DND-41 (cell line): ENCODE measurements around the gene LRGUK.

ENCODE experiments used
- ATAC-seq: fragments of 200-7000 bp; cut with Tn5 transposase; 3 replicates; pipeline ENCODE4 v1.9.1; 2021; ENCODE audit warnings: low read depth; ENCODE audit not compliant: insufficient read depth
- DNase-seq: peaks from one replicate; pipeline ENCODE4 v3.0.0-alpha.2; 2020
- H2AFZ ChIP-seq: 2 replicates; pipeline ENCODE4 v1.6.0; 2012; ENCODE audit warnings: low read depth, low read length
- H3K27ac ChIP-seq: 2 replicates; pipeline ENCODE4 v1.5.1; 2012; ENCODE audit warnings: low read length, inconsistent platforms
- H3K27me3 ChIP-seq: fragments of 200-600 bp; sonication (generic); 2 replicates; pipeline ENCODE4 v1.6.0; 2012; ENCODE audit warnings: low read length, mild to moderate bottlenecking, inconsistent platforms; ENCODE audit not compliant: insufficient read depth, poor library complexity
- H3K36me3 ChIP-seq: 2 replicates; pipeline ENCODE4 v1.5.1; 2012; ENCODE audit warnings: low read length, inconsistent platforms; ENCODE audit not compliant: insufficient read depth
- H3K4me1 ChIP-seq: 2 replicates; pipeline ENCODE4 v1.5.1; 2012; ENCODE audit warnings: mild to moderate bottlenecking, low read length; ENCODE audit not compliant: insufficient read depth
- H3K4me2 ChIP-seq: 2 replicates; pipeline ENCODE4 v1.6.0; 2012; ENCODE audit warnings: mild to moderate bottlenecking, moderate library complexity, low read length, inconsistent platforms; ENCODE audit not compliant: insufficient read depth
- H3K4me3 ChIP-seq, 2 experiments: fragments of 200-600 bp in 1 of 2; shearing (Covaris generic) in 1 of 2; 2 replicates each; pipeline ENCODE4 v1.5.1; 2012 to 2016; ENCODE audit warnings: inconsistent platforms in 2 of 2, low read length in 2 of 2, mild to moderate bottlenecking in 2 of 2, low read depth in 1 of 2, moderate library complexity in 1 of 2
- H3K79me2 ChIP-seq: 2 replicates; pipeline ENCODE4 v1.6.0; 2012; ENCODE audit warnings: low read length, inconsistent platforms; ENCODE audit not compliant: insufficient read depth
- H3K9ac ChIP-seq: 2 replicates; pipeline ENCODE4 v1.6.0; 2012; ENCODE audit warnings: low read depth, mild to moderate bottlenecking, inconsistent platforms, low read length, moderate library complexity
- H3K9me3 ChIP-seq: 2 replicates; pipeline ENCODE4 v1.5.1; 2012; ENCODE audit warnings: low read length, moderate library complexity, mild to moderate bottlenecking, inconsistent platforms; ENCODE audit not compliant: insufficient read depth, severe bottlenecking
- H4K20me1 ChIP-seq: 2 replicates; pipeline ENCODE4 v1.6.0; 2012; ENCODE audit warnings: low read length; ENCODE audit not compliant: insufficient read depth
- EZH2 ChIP-seq: IDR thresholded peaks from 3 replicates; pipeline ENCODE4 v1.6.1; 2012; ENCODE audit warnings: borderline replicate concordance, low read depth, mild to moderate bottlenecking, moderate library complexity, low read length, inconsistent platforms; ENCODE audit not compliant: severe bottlenecking
- TF ChIP-seq, protein P1 (sequence below): IDR thresholded peaks from 2 replicates; pipeline ENCODE4 v1.5.1; 2012; ENCODE audit warnings: borderline replicate concordance, low read length, moderate library complexity, mild to moderate bottlenecking; ENCODE audit not compliant: poor library complexity, severe bottlenecking; ENCODE audit errors: extremely low read depth

Gene LRGUK

DNA sequence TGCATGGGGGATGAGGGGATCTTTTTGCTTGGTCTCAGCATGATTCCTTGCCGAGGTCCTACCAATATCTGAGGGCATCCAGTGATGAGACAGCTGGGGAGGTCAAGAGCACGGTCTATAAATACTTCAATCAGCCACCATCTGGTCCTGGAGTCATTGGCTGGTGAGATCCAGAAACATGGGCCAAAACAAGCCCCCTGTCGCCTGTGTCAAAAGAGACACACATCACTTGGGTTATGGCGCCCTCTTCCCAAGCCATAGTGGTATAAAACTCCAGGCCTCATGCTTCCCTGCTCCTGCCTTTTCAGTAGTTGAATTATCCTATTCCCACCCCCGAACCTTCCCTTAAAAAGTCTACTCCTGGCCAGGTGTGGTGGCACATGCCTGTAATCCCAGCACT lies 128.7 kb downstream of the LRGUK start:
- no peak overlapping the region for H3K4me2 ChIP-seq
- ATAC-seq: no peak
- H3K9ac ChIP-seq: no peak overlapping the region
- no peaks in the 10 kb centered on the region for H3K36me3 ChIP-seq
- no peaks in the 10 kb centered on the region for H3K79me2 ChIP-seq
- H3K27me3 ChIP-seq: no peaks in the 10 kb centered on the region
- H3K27ac ChIP-seq: no peak overlapping the region
- H4K20me1 ChIP-seq: no peaks in the 10 kb centered on the region
- no peak overlapping the region for H3K4me3 ChIP-seq
- no peaks in the 10 kb centered on the region for H3K9me3 ChIP-seq
- no peak overlapping the region for H2AFZ ChIP-seq
- TF ChIP-seq, protein P1, sequence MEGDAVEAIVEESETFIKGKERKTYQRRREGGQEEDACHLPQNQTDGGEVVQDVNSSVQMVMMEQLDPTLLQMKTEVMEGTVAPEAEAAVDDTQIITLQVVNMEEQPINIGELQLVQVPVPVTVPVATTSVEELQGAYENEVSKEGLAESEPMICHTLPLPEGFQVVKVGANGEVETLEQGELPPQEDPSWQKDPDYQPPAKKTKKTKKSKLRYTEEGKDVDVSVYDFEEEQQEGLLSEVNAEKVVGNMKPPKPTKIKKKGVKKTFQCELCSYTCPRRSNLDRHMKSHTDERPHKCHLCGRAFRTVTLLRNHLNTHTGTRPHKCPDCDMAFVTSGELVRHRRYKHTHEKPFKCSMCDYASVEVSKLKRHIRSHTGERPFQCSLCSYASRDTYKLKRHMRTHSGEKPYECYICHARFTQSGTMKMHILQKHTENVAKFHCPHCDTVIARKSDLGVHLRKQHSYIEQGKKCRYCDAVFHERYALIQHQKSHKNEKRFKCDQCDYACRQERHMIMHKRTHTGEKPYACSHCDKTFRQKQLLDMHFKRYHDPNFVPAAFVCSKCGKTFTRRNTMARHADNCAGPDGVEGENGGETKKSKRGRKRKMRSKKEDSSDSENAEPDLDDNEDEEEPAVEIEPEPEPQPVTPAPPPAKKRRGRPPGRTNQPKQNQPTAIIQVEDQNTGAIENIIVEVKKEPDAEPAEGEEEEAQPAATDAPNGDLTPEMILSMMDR: no peak
- TF ChIP-seq EZH2: no peak
- no peaks in the 10 kb centered on the region for H3K4me1 ChIP-seq
- no peak for DNase-seq

DNA sequence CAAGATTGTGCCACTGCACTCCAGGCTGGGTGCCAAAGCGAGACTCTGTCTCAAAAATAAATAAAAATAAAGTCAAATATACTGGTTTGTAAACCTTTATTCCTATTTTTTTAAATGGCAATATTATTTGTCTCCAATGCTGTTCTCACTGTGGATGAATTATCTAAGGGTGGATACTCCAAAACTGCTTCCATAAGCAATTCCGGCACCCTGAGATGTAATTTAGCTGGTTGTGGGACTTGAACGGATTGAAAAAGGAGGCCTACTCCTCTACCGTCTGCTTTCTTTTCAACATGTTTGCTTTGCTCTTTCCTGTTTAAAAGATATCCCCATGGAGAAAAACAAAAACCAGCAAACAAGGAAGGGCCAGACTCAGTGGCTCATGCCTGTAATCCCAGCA lies 135.2 kb downstream of the LRGUK start:
- Histone ChIP-seq H3K9ac (no peak overlapping the region), H3K36me3 (no peaks in the 10 kb centered on the region), H3K27ac (no peak overlapping the region), H3K9me3 (no peaks in the 10 kb centered on the region), H3K4me1 (no peaks in the 10 kb centered on the region), H3K4me3 (no peak overlapping the region), H3K27me3 (no peaks in the 10 kb centered on the region), H2AFZ (no peak overlapping the region), H3K79me2 (no peaks in the 10 kb centered on the region), H3K4me2 (no peak overlapping the region), H4K20me1 (no peaks in the 10 kb centered on the region)
- no peak for DNase-seq
- no peak for ATAC-seq
- no peak for TF ChIP-seq EZH2
- TF ChIP-seq, protein P1: no peak

DNA sequence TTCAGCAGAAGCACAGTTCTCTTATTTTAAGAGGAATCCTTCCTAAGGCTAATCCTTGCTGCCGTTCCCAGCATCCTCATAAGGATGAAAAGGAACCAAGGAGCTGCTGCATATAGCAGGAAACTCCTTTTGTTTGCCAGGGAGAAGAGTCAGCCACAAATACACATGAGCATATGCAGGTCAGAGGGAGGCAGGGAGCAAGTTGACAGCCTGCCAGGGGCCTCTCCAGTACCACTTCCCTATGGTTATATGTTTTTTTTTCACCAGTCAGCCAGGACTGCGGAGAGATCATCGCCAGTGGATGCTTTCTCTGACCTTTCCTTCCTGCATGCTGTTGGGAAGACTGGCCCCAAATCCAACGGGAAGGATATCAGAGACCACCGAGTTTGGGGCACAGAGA lies 149.8 kb downstream of the LRGUK start:
- no peak overlapping the region for H3K27ac ChIP-seq
- no peaks in the 10 kb centered on the region for H3K79me2 ChIP-seq
- TF ChIP-seq, protein P1: no peak
- no peak for TF ChIP-seq EZH2
- no peak overlapping the region for H3K4me2 ChIP-seq
- no peak overlapping the region for H3K9ac ChIP-seq
- ATAC-seq: no peak
- no peak overlapping the region for H3K4me3 ChIP-seq
- no peaks in the 10 kb centered on the region for H3K9me3 ChIP-seq
- H4K20me1 ChIP-seq: no peaks in the 10 kb centered on the region
- H2AFZ ChIP-seq: no peak overlapping the region
- H3K36me3 ChIP-seq: no peaks in the 10 kb centered on the region
- no peaks in the 10 kb centered on the region for H3K4me1 ChIP-seq
- DNase-seq: no peak
- peaks cover 8% of the 10 kb centered on the region for H3K27me3 ChIP-seq
